NCI-H69 (cell line): Measurements from ENCODE around the gene C2CD3.
A peak's percentile ranks its signal among the peaks of the same experiment; 100 is the strongest.
"Not testable (repeated sequence)": the region's sequence is repeated elsewhere in the genome, so short reads cannot be mapped to it uniquely, and the experiment has no call there.

ENCODE experiments used
- DNase-seq: peaks from one replicate; lab custom pipeline; 2025; lab: John Stamatoyannopoulos, UW

C2CD3 gene

GRCh38 chr11:74002832-74003231 lies 168.0 kb downstream of the C2CD3 start:
- no peak for DNase-seq

- DNase-seq = no peak
Measured at GRCh38 chr11:74001822-74002286, 168.9 kb downstream of the C2CD3 start.

- no peak for DNase-seq
Measured at GRCh38 chr11:74000307-74001133, 170.3 kb downstream of the C2CD3 start.

GRCh38 chr11:73999581-74000306 lies 171.1 kb downstream of the C2CD3 start:
- DNase-seq = peak; percentile 73

- no peak for DNase-seq
Measured at GRCh38 chr11:73998846-73999575, 171.8 kb downstream of the C2CD3 start.

- no peak for DNase-seq
Measured at GRCh38 chr11:73997120-73997770, 173.6 kb downstream of the C2CD3 start.

GRCh38 chr11:73996161-73996747 lies 174.5 kb downstream of the C2CD3 start:
- DNase-seq = peak; percentile 45

GRCh38 chr11:73995731-73996130 lies 175.1 kb downstream of the C2CD3 start:
- no peak for DNase-seq

GRCh38 chr11:73995247-73995646 lies 175.6 kb downstream of the C2CD3 start:
- DNase-seq = no peak

- no peak for DNase-seq
Measured at GRCh38 chr11:73991471-73992006, 179.3 kb downstream of the C2CD3 start.

GRCh38 chr11:73990730-73991129 lies 180.1 kb downstream of the C2CD3 start:
- no peak for DNase-seq

- no peak for DNase-seq
Measured at GRCh38 chr11:73989156-73989555, 181.6 kb downstream of the C2CD3 start.

GRCh38 chr11:73988227-73988626 lies 182.6 kb downstream of the C2CD3 start:
- no peak for DNase-seq

- not testable (repeated sequence) for DNase-seq
Measured at GRCh38 chr11:73985661-73986060, 185.1 kb downstream of the C2CD3 start.

GRCh38 chr11:73983741-73984538 lies 186.9 kb downstream of the C2CD3 start:
- peak; percentile 93 for DNase-seq

- DNase-seq = peak; percentile 99
Measured at GRCh38 chr11:73982990-73983740, 187.6 kb downstream of the C2CD3 start.

GRCh38 chr11:73982595-73982989 lies 188.2 kb downstream of the C2CD3 start, which contains the start of gene UCP2:
Gene UCP2 (minus strand): TSS chr11:73982843. CDS start chr11:73978378, 4,465 bp downstream.
- peak; percentile 98 for DNase-seq

- peak; percentile 41 for DNase-seq
Measured at GRCh38 chr11:73981051-73981805, 189.6 kb downstream of the C2CD3 start.
